AG10803 (cell line): ENCODE data around the gene STOM.

ENCODE experiments used
- DNase-seq: peaks from one replicate; pipeline ENCODE4 v3.0.0; 2010; ENCODE audit warnings: low read depth
- H3K4me3 ChIP-seq: 2 replicates; pipeline ENCODE4 v1.5.1; 2011; ENCODE audit warnings: mild to moderate bottlenecking, low read length, control low read depth
- CTCF ChIP-seq: conservative IDR thresholded peaks from 2 replicates; pipeline ENCODE4 v1.5.1; 2011; ENCODE audit warnings: mild to moderate bottlenecking, low read length, control low read depth, inconsistent platforms

Gene STOM

GRCh38 chr9:121358751-121359150, 11.3 kb downstream of the STOM start:
- no peak overlapping the region for H3K4me3 ChIP-seq
- TF ChIP-seq CTCF = no peak
- no peak for DNase-seq

DNA sequence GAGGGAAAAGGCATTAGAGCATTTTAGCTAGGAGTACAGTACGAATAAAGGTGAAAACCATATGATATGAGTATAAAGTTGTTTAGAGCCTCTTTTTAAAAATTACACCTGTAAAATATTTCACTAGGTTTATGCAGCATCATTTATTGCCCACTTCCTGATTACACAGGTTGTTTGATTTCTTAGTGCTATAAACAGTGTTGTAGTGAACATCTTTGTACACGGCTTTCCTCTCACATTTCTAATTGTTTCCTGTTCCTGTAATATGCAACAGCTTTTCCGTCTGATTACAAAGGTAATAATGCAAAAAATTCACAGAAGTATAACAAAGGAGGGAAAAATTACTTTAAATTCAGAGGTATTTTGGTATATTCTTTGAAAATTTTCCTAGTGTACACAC, 13.0 kb downstream of the STOM start:
- no peak for TF ChIP-seq CTCF
- H3K4me3 ChIP-seq = no peak overlapping the region
- DNase-seq = no peak

DNA sequence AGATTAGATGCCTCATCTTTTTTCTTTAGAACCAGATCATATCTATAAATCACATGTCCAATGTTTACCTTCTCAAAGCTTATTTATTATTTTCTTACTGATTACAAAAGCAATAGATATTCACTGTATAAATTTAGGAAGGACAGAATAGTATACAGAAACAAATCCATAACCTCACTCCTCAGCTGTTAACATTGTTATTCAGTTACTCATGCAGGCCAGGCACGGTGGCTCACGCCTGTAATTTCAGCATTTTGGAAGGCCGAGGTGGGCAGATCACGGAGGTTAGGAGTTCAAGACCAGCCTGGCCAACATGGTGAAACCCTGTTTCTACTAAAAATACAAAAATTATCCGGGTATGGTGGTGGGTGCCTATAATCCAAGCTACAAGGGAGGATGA, 15.3 kb downstream of the STOM start:
- no peak for TF ChIP-seq CTCF
- no peak for DNase-seq
- H3K4me3 ChIP-seq = no peak overlapping the region

GRCh38 chr9:121354141-121354540, 15.9 kb downstream of the STOM start:
- H3K4me3 ChIP-seq = no peak overlapping the region
- no peak for TF ChIP-seq CTCF
- no peak for DNase-seq

- no peak for TF ChIP-seq CTCF
- DNase-seq = no peak
- no peak overlapping the region for H3K4me3 ChIP-seq
These were observed 16.6 kb downstream of the STOM start for GRCh38 chr9:121353241-121354061.

GRCh38 chr9:121350993-121351561, 19.0 kb downstream of the STOM start:
- H3K4me3 ChIP-seq = no peak overlapping the region
- DNase-seq = peak; percentile 95
- TF ChIP-seq CTCF = no peak

- DNase-seq = no peak
- H3K4me3 ChIP-seq = no peak overlapping the region
- TF ChIP-seq CTCF = no peak
These were observed 20.0 kb downstream of the STOM start for GRCh38 chr9:121350036-121350435.
